Mesendoderm (in vitro differentiated cells): ENCODE results near the gene ZNF845.
"Not testable (repeated sequence)": the region's sequence is repeated elsewhere in the genome, so short reads cannot be mapped to it uniquely, and the experiment has no call there.

Source experiments
- DNase-seq: peaks from one replicate; pipeline ENCODE4 v3.0.0; 2013
- H2AK5ac ChIP-seq: 2 replicates; pipeline ENCODE4 v1.6.1; 2013; ENCODE audit warnings: low read length, inconsistent platforms
- H2BK120ac ChIP-seq: 2 replicates; pipeline ENCODE4 v1.6.1; 2013; ENCODE audit warnings: low read depth, mild to moderate bottlenecking, low read length, moderate library complexity, mixed read lengths
- H2BK15ac ChIP-seq: replicated peaks from 2 replicates; pipeline ENCODE4 v1.6.1; 2013; ENCODE audit warnings: low read depth, mild to moderate bottlenecking, moderate library complexity
- H2BK5ac ChIP-seq: 2 replicates; pipeline ENCODE4 v1.6.1; 2013; ENCODE audit warnings: low read length, inconsistent platforms
- H3K18ac ChIP-seq: 2 replicates; pipeline ENCODE4 v1.6.1; 2013; ENCODE audit warnings: mild to moderate bottlenecking, low read length, mixed read lengths
- H3K23ac ChIP-seq: one replicate; pipeline ENCODE4 v1.6.1; 2013; ENCODE audit warnings: low read length
- H3K27ac ChIP-seq: 2 replicates; pipeline ENCODE4 v1.5.1; 2013; ENCODE audit warnings: low read depth, mild to moderate bottlenecking, inconsistent platforms, low read length, moderate library complexity
- H3K27me3 ChIP-seq: 2 replicates; pipeline ENCODE4 v1.6.1; 2013; ENCODE audit warnings: low read length, control low read depth, mild to moderate bottlenecking, inconsistent platforms; ENCODE audit not compliant: insufficient read depth, poor library complexity
- H3K36me3 ChIP-seq: 2 replicates; pipeline ENCODE4 v1.6.1; 2013; ENCODE audit warnings: low read length, inconsistent platforms; ENCODE audit not compliant: control insufficient read depth, insufficient read depth
- H3K4ac ChIP-seq: one replicate; pipeline ENCODE4 v1.6.1; 2013; ENCODE audit warnings: low read depth, mild to moderate bottlenecking, low read length, moderate library complexity
- H3K4me1 ChIP-seq: 2 replicates; pipeline ENCODE4 v1.6.1; 2013; ENCODE audit warnings: low read depth, low read length, inconsistent platforms; ENCODE audit not compliant: control insufficient read depth
- H3K4me2 ChIP-seq: 2 replicates; pipeline ENCODE4 v1.6.1; 2013; ENCODE audit warnings: low read length
- H3K4me3 ChIP-seq: 2 replicates; pipeline ENCODE4 v1.5.1; 2013; ENCODE audit warnings: mild to moderate bottlenecking, low read length
- H3K56ac ChIP-seq: one replicate; pipeline ENCODE4 v1.6.1; 2013; ENCODE audit warnings: low read length
- H3K79me1 ChIP-seq: 2 replicates; pipeline ENCODE4 v1.6.1; 2013; ENCODE audit warnings: low read length, inconsistent platforms
- H3K79me2 ChIP-seq: 2 replicates; pipeline ENCODE4 v1.6.1; 2013; ENCODE audit warnings: mild to moderate bottlenecking, low read length; ENCODE audit not compliant: control insufficient read depth, insufficient read depth
- H3K9ac ChIP-seq: 2 replicates; pipeline ENCODE4 v1.6.1; 2013; ENCODE audit warnings: low read length, inconsistent platforms
- H4K5ac ChIP-seq: one replicate; pipeline ENCODE4 v1.6.1; 2013; ENCODE audit warnings: low read length
- H4K8ac ChIP-seq: one replicate; pipeline ENCODE4 v1.6.1; 2013; ENCODE audit warnings: low read depth, mild to moderate bottlenecking, control low read depth, low read length, moderate library complexity
- WGBS: extraction: QIAGEN DNeasy Blood & Tissue Kit; methylation state at CpG from one replicate; pipeline ENCODE4 v1.1.7; 2013; ENCODE audit warnings: low lambda C conversion rate, missing lambda C conversion rate; ENCODE audit not compliant: insufficient coverage; ENCODE audit errors: extremely low coverage; 5-methylcytosine and 5-hydroxymethylcytosine counted together

ZNF845 gene

DNA sequence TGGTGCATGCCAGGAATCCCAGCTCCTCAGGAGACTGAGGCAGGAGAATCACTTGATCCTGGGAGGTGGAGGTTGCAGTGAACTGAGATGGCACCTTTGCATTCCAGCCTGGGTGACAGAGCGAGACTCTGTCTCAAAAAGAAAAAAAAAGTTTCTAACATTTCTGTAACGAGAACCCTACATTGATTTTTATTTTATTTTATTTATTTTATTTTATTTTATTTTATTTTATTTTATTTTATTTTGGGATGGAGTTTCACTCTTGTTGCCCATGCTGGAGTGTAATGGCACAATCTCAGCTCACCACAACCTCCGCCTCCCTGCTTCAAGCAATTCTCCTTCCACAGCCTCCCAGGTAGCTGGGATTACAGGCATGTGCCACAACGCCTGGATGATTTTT is 10.9 kb downstream of the ZNF845 start:
- DNase-seq, H3K36me3 ChIP-seq, H2BK120ac ChIP-seq: not testable (repeated sequence)

GRCh38 chr19:53355739-53356138 is 22.2 kb downstream of the ZNF845 start:
- H2BK5ac ChIP-seq = no peak overlapping the region
- H2BK120ac ChIP-seq = no peak overlapping the region
- H4K8ac ChIP-seq = no peak overlapping the region
- no peaks in the 10 kb centered on the region for H3K27me3 ChIP-seq
- no CpG with 5 or more reads among the region's 1 CpG for WGBS
- no peaks in the 10 kb centered on the region for H3K79me2 ChIP-seq
- no peak overlapping the region for H3K4me3 ChIP-seq
- H2AK5ac ChIP-seq = no peak overlapping the region
- H3K4me1 ChIP-seq = no peaks in the 10 kb centered on the region
- DNase-seq = no peak
- no peak overlapping the region for H3K56ac ChIP-seq
- peaks cover 10% of the 10 kb centered on the region for H3K36me3 ChIP-seq
- H3K79me1 ChIP-seq = no peaks in the 10 kb centered on the region
- H3K4ac ChIP-seq = no peak overlapping the region
- no peak overlapping the region for H3K9ac ChIP-seq
- H3K27ac ChIP-seq = no peak overlapping the region
- H3K18ac ChIP-seq = no peak overlapping the region
- no peak overlapping the region for H3K23ac ChIP-seq
- H3K4me2 ChIP-seq = no peak overlapping the region
- H2BK15ac ChIP-seq = no peak overlapping the region
- no peak overlapping the region for H4K5ac ChIP-seq

More for the DNA sequence above, 10.9 kb downstream of the ZNF845 start:
- not testable (repeated sequence) for H4K5ac ChIP-seq, H2BK15ac ChIP-seq, H3K27me3 ChIP-seq, H4K8ac ChIP-seq, H2AK5ac ChIP-seq, H3K9ac ChIP-seq, H3K18ac ChIP-seq, H3K4me3 ChIP-seq, H3K4me1 ChIP-seq, H3K79me2 ChIP-seq, H3K4me2 ChIP-seq, H3K27ac ChIP-seq, H3K4ac ChIP-seq, H3K56ac ChIP-seq, H3K23ac ChIP-seq, H2BK5ac ChIP-seq, H3K79me1 ChIP-seq
- WGBS = no CpG with 5 or more reads among the region's 4 CpGs

DNA sequence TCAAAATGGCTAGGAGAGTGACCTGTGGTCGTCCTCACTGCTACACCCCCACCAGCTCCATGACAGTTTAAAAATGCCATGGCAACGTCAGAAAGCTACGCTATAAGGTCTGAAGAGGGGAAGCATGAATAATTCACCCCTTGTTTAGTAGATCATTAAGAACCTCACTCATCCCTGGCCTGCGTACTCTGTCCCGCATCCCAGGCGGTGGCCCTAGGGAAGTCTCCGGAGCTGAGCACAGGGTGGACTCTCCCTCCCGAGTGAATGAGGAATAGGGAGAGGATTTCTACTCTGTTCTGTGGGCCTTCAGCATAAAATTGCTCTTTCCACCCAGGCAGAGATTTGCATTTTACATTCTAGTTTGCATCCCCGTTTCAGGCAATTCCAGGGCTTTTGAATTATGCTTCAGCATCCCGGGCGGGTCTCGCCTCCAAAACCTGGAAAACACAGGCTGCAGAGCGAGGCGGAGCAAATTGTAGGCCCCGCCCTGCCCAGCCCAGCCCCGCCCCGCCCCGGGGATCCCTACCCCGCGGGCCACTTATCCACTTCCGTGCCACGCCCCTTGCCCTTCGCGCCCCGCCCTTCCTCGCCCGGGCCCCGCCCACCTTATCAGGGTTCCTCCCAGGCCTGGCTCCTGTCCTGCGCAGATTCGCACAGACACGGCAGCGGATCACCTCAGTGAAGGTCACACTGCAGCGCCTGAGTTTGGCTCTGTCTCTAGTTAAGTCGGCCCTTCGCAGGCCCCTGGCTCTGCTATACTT is 24.5 kb downstream of the ZNF845 start:
- H2BK15ac ChIP-seq = no peak overlapping the region
- H3K23ac ChIP-seq = no peak overlapping the region
- H2AK5ac ChIP-seq = no peak overlapping the region
- H3K4me2 ChIP-seq = no peak overlapping the region
- no peak overlapping the region for H4K5ac ChIP-seq
- no peaks in the 10 kb centered on the region for H3K27me3 ChIP-seq
- no peak overlapping the region for H3K18ac ChIP-seq
- H3K4ac ChIP-seq = no peak overlapping the region
- no peak overlapping the region for H2BK120ac ChIP-seq
- no peaks in the 10 kb centered on the region for H3K4me1 ChIP-seq
- no peak overlapping the region for H3K9ac ChIP-seq
- no peaks in the 10 kb centered on the region for H3K36me3 ChIP-seq
- no peak overlapping the region for H4K8ac ChIP-seq
- no peak overlapping the region for H3K27ac ChIP-seq
- no peak overlapping the region for H2BK5ac ChIP-seq
- DNase-seq = no peak
- H3K79me1 ChIP-seq = no peaks in the 10 kb centered on the region
- H3K79me2 ChIP-seq = no peaks in the 10 kb centered on the region
- H3K56ac ChIP-seq = no peak overlapping the region
- no CpG with 5 or more reads among the region's 35 CpGs for WGBS
- no peak overlapping the region for H3K4me3 ChIP-seq

- not testable (repeated sequence) for DNase-seq, H2AK5ac ChIP-seq, H3K4me3 ChIP-seq, H3K18ac ChIP-seq, H3K9ac ChIP-seq, H3K36me3 ChIP-seq, H2BK15ac ChIP-seq, H3K79me2 ChIP-seq, H3K79me1 ChIP-seq, H3K27ac ChIP-seq, H4K5ac ChIP-seq, H2BK5ac ChIP-seq, H3K4me1 ChIP-seq, H3K56ac ChIP-seq, H2BK120ac ChIP-seq, H4K8ac ChIP-seq, H3K27me3 ChIP-seq, H3K23ac ChIP-seq, H3K4ac ChIP-seq, H3K4me2 ChIP-seq
- no CpG with 5 or more reads among the region's 10 CpGs for WGBS
These were observed 26.5 kb downstream of the ZNF845 start for GRCh38 chr19:53360056-53360455.

- no peaks in the 10 kb centered on the region for H3K36me3 ChIP-seq
- no peak within 1 kb of the TSS for H3K4ac ChIP-seq
- peak within 1 kb of the TSS; percentile 55 for H3K27ac ChIP-seq
- peak within 1 kb of the TSS; percentile 94 for H3K4me3 ChIP-seq
- no peaks in the 10 kb centered on the region for H3K4me1 ChIP-seq
- WGBS = no CpG with 5 or more reads among the region's 45 CpGs
- H3K56ac ChIP-seq = peak within 1 kb of the TSS; percentile 85
- peak within 1 kb of the TSS; percentile 86 for H3K9ac ChIP-seq
- H3K23ac ChIP-seq = no peak within 1 kb of the TSS
- peak within 1 kb of the TSS; percentile 16 for H4K8ac ChIP-seq
- peaks cover 2% of the 10 kb centered on the region for H3K79me1 ChIP-seq
- no peak within 1 kb of the TSS for H2BK15ac ChIP-seq
- H3K79me2 ChIP-seq = peaks cover 3% of the 10 kb centered on the region
- no peak within 1 kb of the TSS for H2BK5ac ChIP-seq
- no peak within 1 kb of the TSS for H4K5ac ChIP-seq
- no peak within 1 kb of the TSS for H3K18ac ChIP-seq
- H2AK5ac ChIP-seq = no peak within 1 kb of the TSS
- H3K27me3 ChIP-seq = no peaks in the 10 kb centered on the region
- H3K4me2 ChIP-seq = peak within 1 kb of the TSS; percentile 90
- peak; percentile 94 for DNase-seq
- no peak within 1 kb of the TSS for H2BK120ac ChIP-seq
These were observed 31.8 kb downstream of the ZNF845 start, which contains the start of gene ZNF525 for GRCh38 chr19:53365134-53365898. TSS of gene ZNF525 (plus strand) at chr19:53365705. CDS start at chr19:53372282, 6,577 bp downstream.
